Middle frontal gyrus (tissue), 1 donor: ENCODE data around the gene PNPLA7.
"Not testable (repeated sequence)": the region's sequence is repeated elsewhere in the genome, so short reads cannot be mapped to it uniquely, and the experiment has no call there.

Experiments
- DNase-seq: peaks from one replicate; pipeline ENCODE4 v3.0.0-alpha.2; 2015; ENCODE audit warnings: low spot score; ENCODE audit errors: extremely low spot score

PNPLA7 gene

GRCh38 chr9:137550231-137550621 is at the start of gene PNPLA7:
Gene PNPLA7, minus strand, starts transcription at chr9:137550402. Its CDS starts 205 bp downstream, at chr9:137550197.
- peak; percentile 61 for DNase-seq

GRCh38 chr9:137598943-137599342 is 48.7 kb upstream of the PNPLA7 start:
- no peak for DNase-seq

- DNase-seq, result not testable (repeated sequence)
These were observed 46.4 kb upstream of the PNPLA7 start for GRCh38 chr9:137596577-137596976.

GRCh38 chr9:137593176-137593575 is 43.0 kb upstream of the PNPLA7 start:
- no peak for DNase-seq

GRCh38 chr9:137592767-137593166 is 42.6 kb upstream of the PNPLA7 start:
- DNase-seq, result no peak

GRCh38 chr9:137590469-137591383 is 40.5 kb upstream of the PNPLA7 start, which contains the start of gene ZMYND19:
Gene ZMYND19, minus strand, starts transcription at chr9:137590512. Its CDS starts 249 bp downstream, at chr9:137590263.
- peak; percentile 74 for DNase-seq

- DNase-seq, result no peak
These were observed 39.9 kb upstream of the PNPLA7 start for GRCh38 chr9:137590123-137590468.

GRCh38 chr9:137589441-137590122 is 39.4 kb upstream of the PNPLA7 start:
- no peak for DNase-seq

- no peak for DNase-seq
These were observed 38.7 kb upstream of the PNPLA7 start for GRCh38 chr9:137588891-137589290.

GRCh38 chr9:137588311-137588710 is 38.1 kb upstream of the PNPLA7 start:
- no peak for DNase-seq

GRCh38 chr9:137586854-137587253 is 36.7 kb upstream of the PNPLA7 start:
- no peak for DNase-seq

- DNase-seq, result no peak
These were observed 33.8 kb upstream of the PNPLA7 start for GRCh38 chr9:137583957-137584356.

GRCh38 chr9:137583347-137583746 is 33.1 kb upstream of the PNPLA7 start:
- no peak for DNase-seq

- DNase-seq, result no peak
These were observed 32.2 kb upstream of the PNPLA7 start for GRCh38 chr9:137582286-137582860.

GRCh38 chr9:137581361-137582285 is 31.4 kb upstream of the PNPLA7 start:
- DNase-seq, result no peak

GRCh38 chr9:137580954-137581322 is 30.7 kb upstream of the PNPLA7 start:
- DNase-seq, result no peak

GRCh38 chr9:137580209-137580953 is 30.2 kb upstream of the PNPLA7 start:
- DNase-seq, result no peak

- DNase-seq, result no peak
These were observed 29.0 kb upstream of the PNPLA7 start for GRCh38 chr9:137579259-137579604.

- DNase-seq, result peak; percentile 91
These were observed 28.5 kb upstream of the PNPLA7 start, which contains the start of gene DPH7 for GRCh38 chr9:137578518-137579258. Gene DPH7, minus strand, starts transcription at chr9:137578925. Its CDS starts 148 bp downstream, at chr9:137578777.
